H9 (cell line): Measurements from ENCODE around the gene TIMM17A. TPM values are rescaled to one million over a fixed set of nuclear protein-coding genes. Genes with fewer than 3 reads are reported as not detected.

Experiments
- DNase-seq: peaks from one replicate; pipeline ENCODE4 v3.0.0-alpha.2; 2017
- H2AFZ ChIP-seq: one replicate; pipeline ENCODE4 v1.6.1; 2013; ENCODE audit warnings: mild to moderate bottlenecking, low read length, control low read depth, moderate library complexity
- H2AK5ac ChIP-seq: 2 replicates; pipeline ENCODE4 v1.6.1; 2013; ENCODE audit warnings: low read length, control low read depth, mixed read lengths; ENCODE audit not compliant: insufficient read length
- H2BK120ac ChIP-seq: one replicate; pipeline ENCODE4 v1.6.1; 2013; ENCODE audit warnings: low read depth, mild to moderate bottlenecking, low read length, control low read depth, inconsistent platforms; ENCODE audit not compliant: poor library complexity, severe bottlenecking
- H2BK12ac ChIP-seq: 2 replicates; pipeline ENCODE4 v1.6.1; 2013; ENCODE audit warnings: low read length, control low read depth, mixed read lengths, low read depth; ENCODE audit not compliant: insufficient read length
- H2BK15ac ChIP-seq: 2 replicates; pipeline ENCODE4 v1.6.1; 2013; ENCODE audit warnings: low read depth, low read length, control low read depth
- H2BK20ac ChIP-seq: one replicate; pipeline ENCODE4 v1.6.1; 2013; ENCODE audit warnings: low read depth, mild to moderate bottlenecking, low read length, control low read depth, inconsistent platforms; ENCODE audit not compliant: poor library complexity, severe bottlenecking
- H2BK5ac ChIP-seq: 2 replicates; pipeline ENCODE4 v1.6.1; 2013; ENCODE audit warnings: low read length, control low read depth, mixed read lengths; ENCODE audit not compliant: insufficient read length
- H3K14ac ChIP-seq: 2 replicates; pipeline ENCODE4 v1.6.1; 2013; ENCODE audit warnings: low read length, control low read depth; ENCODE audit not compliant: insufficient read depth
- H3K18ac ChIP-seq: 2 replicates; pipeline ENCODE4 v1.6.1; 2013; ENCODE audit warnings: low read depth, mild to moderate bottlenecking, mixed read lengths, low read length, control low read depth; ENCODE audit not compliant: insufficient read length
- H3K23ac ChIP-seq: 2 replicates; pipeline ENCODE4 v1.6.1; 2013; ENCODE audit warnings: low read length, control low read depth, mixed read lengths, low read depth; ENCODE audit not compliant: insufficient read length
- H3K23me2 ChIP-seq: 2 replicates; pipeline ENCODE4 v1.6.1; 2013; ENCODE audit warnings: low read depth, mild to moderate bottlenecking, mixed read lengths, low read length, control low read depth; ENCODE audit not compliant: insufficient read length, poor library complexity, severe bottlenecking
- H3K27ac ChIP-seq: 2 replicates; pipeline ENCODE4 v1.5.1; 2013; ENCODE audit warnings: low read length, control low read depth, mixed read lengths, low read depth; ENCODE audit not compliant: insufficient read length
- H3K27me3 ChIP-seq: 2 replicates; pipeline ENCODE4 v1.6.1; 2013; ENCODE audit warnings: low read length, control low read depth, inconsistent platforms; ENCODE audit not compliant: insufficient read depth
- H3K4ac ChIP-seq: 2 replicates; pipeline ENCODE4 v1.6.1; 2013; ENCODE audit warnings: low read depth, mild to moderate bottlenecking, control low read depth, inconsistent platforms, low read length, moderate library complexity
- H3K4me1 ChIP-seq: 2 replicates; pipeline ENCODE4 v1.6.1; 2013; ENCODE audit warnings: low read length, control low read depth, inconsistent platforms; ENCODE audit not compliant: insufficient read depth
- H3K4me2 ChIP-seq: 2 replicates; pipeline ENCODE4 v1.6.1; 2013; ENCODE audit warnings: low read length, control low read depth, mixed read lengths; ENCODE audit not compliant: insufficient read length, insufficient read depth
- H3K56ac ChIP-seq: 2 replicates; pipeline ENCODE4 v1.6.1; 2013; ENCODE audit warnings: low read depth, mild to moderate bottlenecking, mixed read lengths, low read length, control low read depth; ENCODE audit not compliant: insufficient read length
- H3K79me1 ChIP-seq: 2 replicates; pipeline ENCODE4 v1.6.1; 2013; ENCODE audit warnings: low read depth, mild to moderate bottlenecking, moderate library complexity, low read length, control low read depth, inconsistent platforms; ENCODE audit not compliant: insufficient read depth, poor library complexity, severe bottlenecking
- H3K79me2 ChIP-seq: 2 replicates; pipeline ENCODE4 v1.6.1; 2013; ENCODE audit warnings: low read length, control low read depth, inconsistent platforms; ENCODE audit not compliant: insufficient read depth
- H3K9ac ChIP-seq: 2 replicates; pipeline ENCODE4 v1.6.1; 2013; ENCODE audit warnings: low read length, control low read depth, mixed read lengths; ENCODE audit not compliant: insufficient read length; ENCODE audit errors: extremely low read depth
- H3K9me3 ChIP-seq: one replicate; pipeline ENCODE4 v1.6.1; 2013; ENCODE audit warnings: low read depth, low read length, inconsistent platforms; ENCODE audit not compliant: control insufficient read depth
- H3T11ph ChIP-seq: one replicate; pipeline ENCODE4 v1.6.1; 2013; ENCODE audit warnings: mild to moderate bottlenecking, low read length, control low read depth, inconsistent platforms
- H4K20me1 ChIP-seq: one replicate; pipeline ENCODE4 v1.6.1; 2013; ENCODE audit not compliant: control insufficient read depth, insufficient read length, insufficient read depth
- H4K5ac ChIP-seq: 2 replicates; pipeline ENCODE4 v1.6.1; 2013; ENCODE audit warnings: low read depth, mild to moderate bottlenecking, mixed read lengths, low read length, control low read depth; ENCODE audit not compliant: insufficient read length
- H4K8ac ChIP-seq: replicated peaks from 2 replicates; pipeline ENCODE4 v1.6.1; 2013; ENCODE audit warnings: low read length, control low read depth, mixed read lengths, low read depth; ENCODE audit not compliant: insufficient read length
- H4K91ac ChIP-seq: 2 replicates; pipeline ENCODE4 v1.6.1; 2013; ENCODE audit warnings: low read depth, mild to moderate bottlenecking, moderate library complexity, mixed read lengths, low read length, control low read depth; ENCODE audit not compliant: insufficient read length
- H3K27ac Mint-ChIP-seq, 3 experiments: 2 replicates in 2 of 3; 3 replicates in 1 of 3; pipeline ENCODE4 v1.8.0; 2020 to 2021; ENCODE audit warnings: mixed read lengths in 3 of 3, mild to moderate bottlenecking in 1 of 3, moderate library complexity in 1 of 3
- H3K27me3 Mint-ChIP-seq: 2 replicates; pipeline ENCODE4 v1.8.0; 2021; ENCODE audit warnings: low read depth, mild to moderate bottlenecking, moderate library complexity, mixed read lengths
- H3K36me3 Mint-ChIP-seq, 3 experiments: 2 replicates in 2 of 3; 3 replicates in 1 of 3; pipeline ENCODE4 v1.8.0; 2020 to 2021; ENCODE audit warnings: low read depth in 3 of 3, mixed read lengths in 3 of 3; ENCODE audit not compliant: insufficient read depth in 1 of 3
- H3K4me1 Mint-ChIP-seq, 2 experiments: 2 replicates each; pipeline ENCODE4 v1.8.0; 2020; ENCODE audit warnings: mixed read lengths in 2 of 2
- H3K4me3 Mint-ChIP-seq, 2 experiments: 2 replicates in 1 of 2; 3 replicates in 1 of 2; pipeline ENCODE4 v1.8.0; 2020 to 2021; ENCODE audit warnings: mild to moderate bottlenecking in 2 of 2, mixed read lengths in 2 of 2, moderate library complexity in 1 of 2
- H3K9me3 Mint-ChIP-seq, 2 experiments: 2 replicates in 1 of 2; 3 replicates in 1 of 2; pipeline ENCODE4 v1.8.0; 2020; ENCODE audit warnings: mild to moderate bottlenecking in 2 of 2, mixed read lengths in 2 of 2, moderate library complexity in 1 of 2
- whole genome bisulfite sequencing: extraction: QIAGEN DNeasy Blood & Tissue Kit; methylation state at CpG from one replicate; pipeline ENCODE4 v1.1.7; 2013; ENCODE audit warnings: missing lambda C conversion rate, low lambda C conversion rate, mixed read lengths; ENCODE audit not compliant: insufficient read length; ENCODE audit errors: extremely low coverage; 5-methylcytosine and 5-hydroxymethylcytosine counted together
- total RNA-seq: library from RNA; stranded (reverse); gene quantifications from 2 replicates; pipeline ENCODE4 v1.2.1, GENCODE V29; 2021
- TF ChIP-seq, protein P1 (sequence below): fragments of 200-600 bp; sonication (generic); conservative IDR thresholded peaks from 3 replicates; pipeline ENCODE4 v1.8.0; 2021; ENCODE audit warnings: antibody characterized with exemption, mild to moderate bottlenecking

TIMM17A gene
- total RNA-seq, 1 experiment from 2014 or later: 60.9 TPM

DNA sequence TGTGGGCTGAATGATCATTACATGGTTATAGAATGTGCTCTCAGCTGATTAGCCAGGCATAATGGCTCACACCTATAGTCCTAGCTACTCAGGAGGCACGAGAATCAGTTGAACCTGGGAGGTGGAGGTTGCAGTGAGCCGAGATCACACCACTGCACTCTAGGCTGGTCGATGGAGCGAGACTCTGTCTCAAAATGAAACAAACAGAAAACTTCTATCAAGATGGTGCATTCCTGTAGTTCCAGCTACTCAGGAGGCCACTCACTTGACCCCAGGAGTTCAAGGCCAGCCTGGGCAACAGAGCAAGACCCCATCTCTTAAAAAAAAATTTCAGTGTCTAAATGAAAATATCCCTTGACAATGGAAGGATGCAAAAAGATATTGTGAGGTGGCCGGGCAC, 10.9 kb downstream of the TIMM17A start:
- H2BK12ac ChIP-seq: no peak overlapping the region
- no peak for DNase-seq
- no peaks in the 10 kb centered on the region for H3K4me1 ChIP-seq
- H3K27me3 Mint-ChIP-seq: no peaks in the 10 kb centered on the region
- no peak overlapping the region for H2BK5ac ChIP-seq
- no peak overlapping the region for H4K5ac ChIP-seq
- TF ChIP-seq, protein P1, sequence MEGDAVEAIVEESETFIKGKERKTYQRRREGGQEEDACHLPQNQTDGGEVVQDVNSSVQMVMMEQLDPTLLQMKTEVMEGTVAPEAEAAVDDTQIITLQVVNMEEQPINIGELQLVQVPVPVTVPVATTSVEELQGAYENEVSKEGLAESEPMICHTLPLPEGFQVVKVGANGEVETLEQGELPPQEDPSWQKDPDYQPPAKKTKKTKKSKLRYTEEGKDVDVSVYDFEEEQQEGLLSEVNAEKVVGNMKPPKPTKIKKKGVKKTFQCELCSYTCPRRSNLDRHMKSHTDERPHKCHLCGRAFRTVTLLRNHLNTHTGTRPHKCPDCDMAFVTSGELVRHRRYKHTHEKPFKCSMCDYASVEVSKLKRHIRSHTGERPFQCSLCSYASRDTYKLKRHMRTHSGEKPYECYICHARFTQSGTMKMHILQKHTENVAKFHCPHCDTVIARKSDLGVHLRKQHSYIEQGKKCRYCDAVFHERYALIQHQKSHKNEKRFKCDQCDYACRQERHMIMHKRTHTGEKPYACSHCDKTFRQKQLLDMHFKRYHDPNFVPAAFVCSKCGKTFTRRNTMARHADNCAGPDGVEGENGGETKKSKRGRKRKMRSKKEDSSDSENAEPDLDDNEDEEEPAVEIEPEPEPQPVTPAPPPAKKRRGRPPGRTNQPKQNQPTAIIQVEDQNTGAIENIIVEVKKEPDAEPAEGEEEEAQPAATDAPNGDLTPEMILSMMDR: no peak
- H3K27ac ChIP-seq: no peak overlapping the region
- no peaks in the 10 kb centered on the region for H3K4me1 Mint-ChIP-seq
- H3K4me3 Mint-ChIP-seq: no peak overlapping the region
- H3K36me3 Mint-ChIP-seq: peaks cover 41 to 86% (median 86%) of the 10 kb centered on the region in 3 experiments
- no peak overlapping the region for H2BK120ac ChIP-seq
- no CpG with 5 or more reads among the region's 5 CpGs for WGBS
- H3K79me1 ChIP-seq: no peaks in the 10 kb centered on the region
- no peak overlapping the region for H2AK5ac ChIP-seq
- H3K14ac ChIP-seq: no peak overlapping the region
- H3K18ac ChIP-seq: no peak overlapping the region
- H2BK20ac ChIP-seq: no peak overlapping the region
- no peaks in the 10 kb centered on the region for H3K27me3 ChIP-seq
- H3K4me2 ChIP-seq: no peak overlapping the region
- no peaks in the 10 kb centered on the region for H4K20me1 ChIP-seq
- no peak overlapping the region for H3T11ph ChIP-seq
- no peak overlapping the region for H2AFZ ChIP-seq
- H3K27ac Mint-ChIP-seq: no peak overlapping the region
- H3K9ac ChIP-seq: no peak overlapping the region
- no peaks in the 10 kb centered on the region for H3K9me3 Mint-ChIP-seq
- H2BK15ac ChIP-seq: no peak overlapping the region
- H3K9me3 ChIP-seq: no peaks in the 10 kb centered on the region
- no peak overlapping the region for H3K56ac ChIP-seq
- H3K79me2 ChIP-seq: no peaks in the 10 kb centered on the region
- H4K8ac ChIP-seq: no peak overlapping the region
- H4K91ac ChIP-seq: no peak overlapping the region
- no peaks in the 10 kb centered on the region for H3K23me2 ChIP-seq
- no peak overlapping the region for H3K4ac ChIP-seq
- H3K23ac ChIP-seq: no peak overlapping the region
